Measurements from ENCODE around the gene PTAFR. TPM values are rescaled to one million over a fixed set of nuclear protein-coding genes. Genes with fewer than 3 reads are reported as not detected.

The PTAFR gene
- total RNA-seq, 1 donor from 2014 or later = 1.2 TPM

DNA sequence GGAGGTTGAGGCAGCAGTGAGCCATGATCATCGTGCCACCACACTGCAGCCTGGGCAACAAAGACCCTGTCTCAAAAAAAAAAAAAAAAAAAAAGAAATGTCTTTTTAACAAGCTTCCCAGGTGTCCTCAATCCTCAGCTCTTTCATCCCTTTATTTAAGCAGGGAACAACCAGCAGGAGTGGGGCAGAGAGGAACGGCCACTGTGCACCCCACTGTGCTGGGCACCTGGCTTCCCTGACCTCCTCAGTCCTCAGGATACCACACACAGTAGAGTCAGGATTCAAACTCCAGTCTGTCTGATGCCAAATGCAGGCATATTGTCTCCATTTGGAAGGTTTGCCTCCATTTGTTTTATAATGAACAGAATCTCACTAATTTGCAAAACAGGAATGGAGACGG is 19.8 kb upstream of the PTAFR start:
- H3K36me3 ChIP-seq = peaks cover 0 to 33% of the 10 kb centered on the region in 2 donors
- H3K4me1 ChIP-seq = peaks cover 16% of the 10 kb centered on the region
- H3K4me3 ChIP-seq = no peak overlapping the region
- no peak for TF ChIP-seq POLR2A (IDR thresholded peaks at IDR 0.05)
- no peaks in the 10 kb centered on the region for H3K27me3 ChIP-seq
- no peaks in the 10 kb centered on the region for H3K9me3 ChIP-seq
- no peak overlapping the region for H3K27ac ChIP-seq
- no peak for DNase-seq (ENCODE audit: extremely low spot score in 2 of 2)
- intact Hi-C loops (cut with DNase I) = no loop called here

DNA sequence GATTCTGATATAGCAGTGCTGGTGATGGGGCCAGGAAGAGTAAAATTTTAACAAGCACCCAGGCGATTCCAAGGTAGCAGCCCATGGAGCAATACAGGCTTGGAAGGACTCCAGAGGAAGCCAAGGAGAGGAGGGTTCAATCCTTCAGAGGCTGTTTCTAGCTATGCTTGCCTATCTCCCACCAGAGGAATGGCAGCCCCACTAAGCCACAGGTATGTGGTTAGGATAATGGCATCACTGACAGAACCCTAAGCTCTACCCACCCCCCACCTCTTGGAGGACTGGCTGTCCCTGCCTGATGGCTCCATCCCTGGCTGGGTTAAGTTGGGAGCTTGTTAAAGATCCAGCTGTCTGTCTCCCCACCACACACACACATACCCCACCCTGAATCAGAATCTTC is 19.3 kb upstream of the PTAFR start:
- peaks cover 21% of the 10 kb centered on the region for H3K4me1 ChIP-seq
- intact Hi-C loops (cut with DNase I) = no loop called here
- H3K27me3 ChIP-seq = no peaks in the 10 kb centered on the region
- TF ChIP-seq POLR2AphosphoS5 (IDR thresholded peaks at IDR 0.05; ENCODE audit: insufficient read depth in 1 of 2, low read depth in 1 of 2) (no peak), POLR2A (IDR thresholded peaks at IDR 0.05) (no peak)
- TF ChIP-seq, protein P1, sequence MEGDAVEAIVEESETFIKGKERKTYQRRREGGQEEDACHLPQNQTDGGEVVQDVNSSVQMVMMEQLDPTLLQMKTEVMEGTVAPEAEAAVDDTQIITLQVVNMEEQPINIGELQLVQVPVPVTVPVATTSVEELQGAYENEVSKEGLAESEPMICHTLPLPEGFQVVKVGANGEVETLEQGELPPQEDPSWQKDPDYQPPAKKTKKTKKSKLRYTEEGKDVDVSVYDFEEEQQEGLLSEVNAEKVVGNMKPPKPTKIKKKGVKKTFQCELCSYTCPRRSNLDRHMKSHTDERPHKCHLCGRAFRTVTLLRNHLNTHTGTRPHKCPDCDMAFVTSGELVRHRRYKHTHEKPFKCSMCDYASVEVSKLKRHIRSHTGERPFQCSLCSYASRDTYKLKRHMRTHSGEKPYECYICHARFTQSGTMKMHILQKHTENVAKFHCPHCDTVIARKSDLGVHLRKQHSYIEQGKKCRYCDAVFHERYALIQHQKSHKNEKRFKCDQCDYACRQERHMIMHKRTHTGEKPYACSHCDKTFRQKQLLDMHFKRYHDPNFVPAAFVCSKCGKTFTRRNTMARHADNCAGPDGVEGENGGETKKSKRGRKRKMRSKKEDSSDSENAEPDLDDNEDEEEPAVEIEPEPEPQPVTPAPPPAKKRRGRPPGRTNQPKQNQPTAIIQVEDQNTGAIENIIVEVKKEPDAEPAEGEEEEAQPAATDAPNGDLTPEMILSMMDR (IDR thresholded peaks at IDR 0.05) = no peak
- no peak for DNase-seq (ENCODE audit: extremely low spot score in 2 of 2)
- no peak overlapping the region for H3K4me3 ChIP-seq
- peaks cover 0 to 27% of the 10 kb centered on the region in 2 donors for H3K36me3 ChIP-seq
- no peaks in the 10 kb centered on the region for H3K9me3 ChIP-seq
- H3K27ac ChIP-seq = no peak overlapping the region

DNA sequence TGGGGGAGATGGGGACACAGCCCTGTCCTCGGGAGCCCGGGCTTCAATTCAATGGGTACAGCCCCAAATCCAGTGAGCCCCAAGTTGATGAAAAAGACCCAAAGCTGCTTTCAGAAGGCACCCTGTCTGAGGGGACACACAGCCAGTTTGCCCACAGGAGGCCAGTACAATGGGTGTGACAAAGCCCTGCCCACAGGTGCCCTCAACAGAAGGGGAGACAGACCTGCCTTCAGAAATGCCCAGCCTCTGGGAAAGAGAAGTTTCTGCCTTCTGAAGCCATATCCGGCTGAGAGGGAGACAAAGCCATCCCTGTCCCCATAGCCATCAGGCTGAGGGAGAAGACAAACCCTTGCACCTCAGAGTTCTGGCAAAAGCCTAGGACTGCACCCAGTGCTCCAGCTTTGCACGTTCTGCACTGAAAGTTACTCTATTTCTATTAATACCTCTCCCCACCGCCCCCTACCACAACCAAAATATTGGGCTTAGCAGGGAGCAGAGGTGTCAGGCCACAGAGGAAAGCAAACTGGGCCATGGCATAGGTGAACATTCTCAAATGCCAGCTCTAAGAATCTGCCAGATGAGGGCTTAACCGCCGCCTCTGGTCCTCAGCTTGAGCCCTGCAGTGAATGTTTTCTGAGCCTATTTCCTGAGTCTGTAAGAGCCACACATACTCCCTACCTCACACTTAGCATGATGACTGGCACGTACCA is 18.0 kb upstream of the PTAFR start:
- TF ChIP-seq POLR2A (IDR thresholded peaks at IDR 0.05) (no peak), POLR2AphosphoS5 (IDR thresholded peaks at IDR 0.05; ENCODE audit: insufficient read depth in 1 of 2, low read depth in 1 of 2) (no peak)
- TF ChIP-seq, protein P1 (IDR thresholded peaks at IDR 0.05) = no peak
- H3K4me1 ChIP-seq = peaks cover 23% of the 10 kb centered on the region
- no peak overlapping the region for H3K4me3 ChIP-seq
- no peaks in the 10 kb centered on the region for H3K27me3 ChIP-seq
- H3K9me3 ChIP-seq = no peaks in the 10 kb centered on the region
- H3K36me3 ChIP-seq = peaks cover 0 to 14% of the 10 kb centered on the region in 2 donors
- H3K27ac ChIP-seq = no peak overlapping the region
- DNase-seq (ENCODE audit: extremely low spot score in 2 of 2) = no peak
- intact Hi-C loops (cut with DNase I) = no loop called here

DNA sequence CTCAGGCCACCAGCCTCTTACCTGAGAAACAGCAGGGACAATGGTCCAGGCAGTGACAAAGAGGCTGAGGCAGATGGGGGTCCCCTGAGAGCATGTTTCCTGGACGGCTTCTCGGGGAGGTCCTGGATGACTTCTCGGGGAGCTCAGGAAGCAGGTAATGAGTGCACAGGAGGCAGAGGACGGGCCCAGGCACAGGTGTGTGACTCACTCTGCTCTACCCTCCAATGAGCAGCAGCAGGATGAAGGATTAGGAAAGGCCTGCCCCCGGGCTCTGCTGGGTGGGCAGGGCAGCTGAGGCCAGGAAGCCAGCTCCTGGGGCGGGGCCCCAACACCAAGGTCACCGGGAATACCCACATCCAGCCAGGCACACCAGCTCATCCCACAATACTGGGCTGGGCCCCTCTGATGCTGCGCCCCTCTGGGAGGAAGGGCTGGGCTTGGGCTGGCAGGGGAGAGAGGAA is 17.2 kb upstream of the PTAFR start:
- Histone ChIP-seq H3K9me3 (no peaks in the 10 kb centered on the region), H3K4me3 (no peak overlapping the region), H3K36me3 (peaks cover 0 to 7% of the 10 kb centered on the region in 2 donors), H3K4me1 (peaks cover 23% of the 10 kb centered on the region), H3K27ac (no peak overlapping the region), H3K27me3 (no peaks in the 10 kb centered on the region)
- no peak for DNase-seq (ENCODE audit: extremely low spot score in 2 of 2)
- intact Hi-C loops (cut with DNase I) = no loop called here
- TF ChIP-seq, protein P1 (IDR thresholded peaks at IDR 0.05) = no peak
- TF ChIP-seq POLR2AphosphoS5 (IDR thresholded peaks at IDR 0.05; ENCODE audit: insufficient read depth in 1 of 2, low read depth in 1 of 2) (no peak), POLR2A (IDR thresholded peaks at IDR 0.05) (no peak)

DNA sequence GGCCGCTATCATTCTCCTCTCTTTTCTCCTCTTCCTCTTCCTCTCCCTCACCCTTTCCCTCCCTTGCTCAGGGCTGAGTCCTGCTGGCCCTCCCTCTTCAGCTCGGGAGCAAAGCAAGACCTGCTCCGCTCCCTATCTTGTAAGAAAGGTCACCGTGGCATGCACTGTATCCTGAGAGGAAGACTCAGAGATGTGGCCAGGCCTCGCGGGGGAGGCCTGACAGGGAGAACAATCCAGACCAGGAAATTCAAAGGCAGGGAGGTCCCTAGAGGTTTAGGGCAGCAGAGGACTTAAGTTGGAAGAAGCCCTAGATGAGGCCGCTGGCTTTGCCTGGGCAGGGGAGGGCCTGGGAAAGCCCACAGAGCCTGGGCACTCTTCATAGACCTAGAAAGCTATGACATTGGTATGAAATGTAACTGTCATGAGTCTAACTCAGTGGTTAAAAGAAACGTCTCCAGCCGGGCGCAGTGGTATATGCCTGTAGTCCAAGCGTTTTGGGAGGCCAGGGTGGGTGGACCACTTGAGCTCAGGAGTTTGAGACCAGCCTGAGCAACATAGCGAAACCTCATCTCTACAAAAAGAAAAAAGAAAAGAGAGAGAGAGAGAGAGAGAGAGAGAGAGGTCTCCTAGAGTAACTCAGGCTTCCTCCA is 14.6 kb upstream of the PTAFR start:
- intact Hi-C loops (cut with DNase I) = no loop called here
- H3K9me3 ChIP-seq = no peaks in the 10 kb centered on the region
- H3K36me3 ChIP-seq = no peaks in the 10 kb centered on the region
- TF ChIP-seq, protein P1 (IDR thresholded peaks at IDR 0.05) = no peak
- no peak for TF ChIP-seq POLR2AphosphoS5 (IDR thresholded peaks at IDR 0.05; ENCODE audit: insufficient read depth in 1 of 2, low read depth in 1 of 2)
- no peak for TF ChIP-seq POLR2A (IDR thresholded peaks at IDR 0.05)
- no peak for DNase-seq (ENCODE audit: extremely low spot score in 2 of 2)
- H3K27ac ChIP-seq = no peak overlapping the region
- H3K4me3 ChIP-seq = no peak overlapping the region
- H3K27me3 ChIP-seq = no peaks in the 10 kb centered on the region
- peaks cover 7% of the 10 kb centered on the region for H3K4me1 ChIP-seq
